Loucy (cell line): ENCODE measurements around the gene ERBIN.

ENCODE experiments used
- H2AFZ ChIP-seq: fragments of 200-600 bp; sonication (generic); 2 replicates; pipeline ENCODE4 v1.6.0; 2016; ENCODE audit warnings: antibody characterized with exemption, mild to moderate bottlenecking, low read length, moderate library complexity
- H3F3A ChIP-seq: fragments of 200-600 bp; 2 replicates; pipeline ENCODE4 v1.6.0; 2016; ENCODE audit warnings: antibody characterized with exemption, low read depth, mild to moderate bottlenecking
- H3K27me3 ChIP-seq: fragments of 200-600 bp; sonication (generic); 2 replicates; pipeline ENCODE4 v1.6.1; 2014; ENCODE audit warnings: low read length, mild to moderate bottlenecking; ENCODE audit not compliant: insufficient read depth, poor library complexity, severe bottlenecking
- H3K36me3 ChIP-seq: fragments of 200-600 bp; sonication (generic); 2 replicates; pipeline ENCODE4 v1.6.1; 2016; ENCODE audit warnings: low read length; ENCODE audit not compliant: insufficient read depth
- H3K4me1 ChIP-seq: fragments of 200-600 bp; sonication (generic); 2 replicates; pipeline ENCODE4 v1.5.1; 2014; ENCODE audit warnings: low read length, mild to moderate bottlenecking; ENCODE audit not compliant: insufficient read depth, poor library complexity, severe bottlenecking
- H3K4me2 ChIP-seq: fragments of 200-600 bp; sonication (generic); 2 replicates; pipeline ENCODE4 v1.6.0; 2014; ENCODE audit warnings: antibody characterized with exemption, low read length, low read depth, mild to moderate bottlenecking; ENCODE audit not compliant: poor library complexity, severe bottlenecking
- H3K4me3 ChIP-seq: fragments of 200-600 bp; sonication (generic); 2 replicates; pipeline ENCODE4 v1.5.1; 2014; ENCODE audit warnings: low read length, mild to moderate bottlenecking, mixed read lengths; ENCODE audit not compliant: poor library complexity, severe bottlenecking
- H3K79me2 ChIP-seq: fragments of 200-600 bp; sonication (generic); 2 replicates; pipeline ENCODE4 v1.6.1; 2014; ENCODE audit warnings: low read length; ENCODE audit not compliant: insufficient read depth
- H3K9ac ChIP-seq: fragments of 200-600 bp; sonication (generic); 2 replicates; pipeline ENCODE4 v1.6.0; 2014; ENCODE audit warnings: mild to moderate bottlenecking, low read depth, low read length, moderate library complexity; ENCODE audit not compliant: poor library complexity, severe bottlenecking
- H3K9me2 ChIP-seq: fragments of 200-600 bp; sonication (generic); replicated peaks from 2 replicates; pipeline ENCODE4 v1.6.1; 2016; ENCODE audit warnings: low read depth, low read length, mixed read lengths
- H3K9me3 ChIP-seq: fragments of 200-600 bp; sonication (generic); 2 replicates; pipeline ENCODE4 v1.6.1; 2014; ENCODE audit warnings: mild to moderate bottlenecking, antibody characterized with exemption, low read length, low read depth; ENCODE audit not compliant: insufficient read depth
- H4K20me1 ChIP-seq: fragments of 200-600 bp; sonication (generic); 2 replicates; pipeline ENCODE4 v1.6.0; 2014; ENCODE audit warnings: antibody characterized with exemption, low read length, mild to moderate bottlenecking; ENCODE audit not compliant: insufficient read depth, poor library complexity, severe bottlenecking
- EZH2phosphoT487 ChIP-seq: fragments of 200-600 bp; IDR thresholded peaks from 2 replicates; pipeline ENCODE4 v1.6.1; 2018; ENCODE audit warnings: antibody characterized with exemption, mild to moderate bottlenecking, moderate library complexity, borderline replicate concordance
- TF ChIP-seq, protein P1 (sequence below): fragments of 200-600 bp; sonication (generic); conservative IDR thresholded peaks from 2 replicates; pipeline ENCODE4 v1.5.1; 2014; ENCODE audit warnings: mild to moderate bottlenecking, antibody characterized with exemption, low read length

The ERBIN gene

DNA sequence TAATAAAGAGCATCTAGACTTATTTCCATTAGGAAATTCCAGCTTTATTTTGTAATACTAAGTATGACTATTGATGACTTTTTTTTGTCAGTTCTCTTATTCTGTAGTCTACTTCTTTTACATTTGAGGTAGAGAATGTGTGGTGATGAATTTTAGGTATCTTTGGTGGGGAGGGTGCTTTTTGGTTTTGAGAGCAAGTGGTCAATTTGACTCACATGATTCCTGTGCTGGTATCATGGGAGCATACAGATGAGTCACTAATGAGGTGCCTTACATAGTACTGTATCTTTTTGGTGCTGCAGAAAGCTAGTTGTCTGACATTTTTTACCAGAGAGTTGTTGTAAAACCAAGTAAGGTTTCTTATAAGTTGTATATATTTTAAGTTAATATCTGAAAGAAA, 35.3 kb downstream of the ERBIN start:
- Histone ChIP-seq H3K4me1 (no peaks in the 10 kb centered on the region), H2AFZ (no peak overlapping the region), H3K27me3 (no peaks in the 10 kb centered on the region), H3K4me2 (no peak overlapping the region), H4K20me1 (peaks cover 60% of the 10 kb centered on the region), H3K36me3 (peaks cover 8% of the 10 kb centered on the region), H3K9ac (no peak overlapping the region), H3K9me3 (no peaks in the 10 kb centered on the region), H3F3A (no peaks in the 10 kb centered on the region), H3K79me2 (peaks cover 90% of the 10 kb centered on the region), H3K4me3 (no peak overlapping the region), H3K9me2 (no peaks in the 10 kb centered on the region)
- TF ChIP-seq EZH2phosphoT487: no peak
- TF ChIP-seq, protein P1, sequence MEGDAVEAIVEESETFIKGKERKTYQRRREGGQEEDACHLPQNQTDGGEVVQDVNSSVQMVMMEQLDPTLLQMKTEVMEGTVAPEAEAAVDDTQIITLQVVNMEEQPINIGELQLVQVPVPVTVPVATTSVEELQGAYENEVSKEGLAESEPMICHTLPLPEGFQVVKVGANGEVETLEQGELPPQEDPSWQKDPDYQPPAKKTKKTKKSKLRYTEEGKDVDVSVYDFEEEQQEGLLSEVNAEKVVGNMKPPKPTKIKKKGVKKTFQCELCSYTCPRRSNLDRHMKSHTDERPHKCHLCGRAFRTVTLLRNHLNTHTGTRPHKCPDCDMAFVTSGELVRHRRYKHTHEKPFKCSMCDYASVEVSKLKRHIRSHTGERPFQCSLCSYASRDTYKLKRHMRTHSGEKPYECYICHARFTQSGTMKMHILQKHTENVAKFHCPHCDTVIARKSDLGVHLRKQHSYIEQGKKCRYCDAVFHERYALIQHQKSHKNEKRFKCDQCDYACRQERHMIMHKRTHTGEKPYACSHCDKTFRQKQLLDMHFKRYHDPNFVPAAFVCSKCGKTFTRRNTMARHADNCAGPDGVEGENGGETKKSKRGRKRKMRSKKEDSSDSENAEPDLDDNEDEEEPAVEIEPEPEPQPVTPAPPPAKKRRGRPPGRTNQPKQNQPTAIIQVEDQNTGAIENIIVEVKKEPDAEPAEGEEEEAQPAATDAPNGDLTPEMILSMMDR: no peak

DNA sequence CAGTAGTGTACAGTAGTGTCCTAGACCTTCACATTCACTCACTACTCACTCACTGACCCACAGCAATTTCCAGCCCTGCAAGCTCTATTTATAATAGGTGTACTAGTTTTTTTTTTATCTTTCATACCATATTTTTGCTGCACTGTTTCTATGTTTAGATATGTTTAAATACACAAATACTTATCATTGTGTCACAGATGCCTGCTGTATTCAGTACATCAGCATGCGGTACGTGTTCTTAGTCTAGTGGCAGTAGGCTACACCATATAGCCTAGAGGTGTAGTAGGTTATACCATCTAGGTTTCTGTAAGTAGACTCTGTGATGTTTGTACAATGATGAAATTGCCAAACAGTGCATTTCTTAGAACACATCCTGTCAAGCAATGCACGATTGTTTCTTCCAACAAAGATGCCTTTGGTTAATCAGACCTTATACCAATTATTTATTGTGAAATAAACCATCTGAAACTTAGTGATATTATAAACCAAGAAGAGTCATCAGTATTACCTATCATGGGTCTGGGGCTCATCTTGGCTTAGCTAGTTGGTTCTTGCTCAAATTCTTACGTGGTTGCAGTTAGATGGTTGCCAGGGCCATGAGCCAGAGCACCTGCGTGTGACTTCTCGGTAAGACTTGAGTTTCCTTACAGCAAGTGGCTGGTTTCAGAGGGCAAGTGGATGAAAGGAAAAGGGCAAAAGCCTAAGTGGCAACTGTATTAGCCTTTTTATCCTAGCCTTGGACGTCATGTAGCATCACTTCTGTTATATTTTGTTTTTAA, 41.1 kb downstream of the ERBIN start:
- H3K27me3 ChIP-seq: no peaks in the 10 kb centered on the region
- peaks cover 83% of the 10 kb centered on the region for H4K20me1 ChIP-seq
- no peaks in the 10 kb centered on the region for H3K9me3 ChIP-seq
- H2AFZ ChIP-seq: no peak overlapping the region
- peaks cover 8% of the 10 kb centered on the region for H3K36me3 ChIP-seq
- no peak overlapping the region for H3K9ac ChIP-seq
- H3K79me2 ChIP-seq: peaks cover 97% of the 10 kb centered on the region
- peaks cover 7% of the 10 kb centered on the region for H3K4me1 ChIP-seq
- no peaks in the 10 kb centered on the region for H3K9me2 ChIP-seq
- H3K4me3 ChIP-seq: no peak overlapping the region
- no peak for TF ChIP-seq EZH2phosphoT487
- TF ChIP-seq, protein P1: no peak
- H3K4me2 ChIP-seq: no peak overlapping the region
- no peaks in the 10 kb centered on the region for H3F3A ChIP-seq

DNA sequence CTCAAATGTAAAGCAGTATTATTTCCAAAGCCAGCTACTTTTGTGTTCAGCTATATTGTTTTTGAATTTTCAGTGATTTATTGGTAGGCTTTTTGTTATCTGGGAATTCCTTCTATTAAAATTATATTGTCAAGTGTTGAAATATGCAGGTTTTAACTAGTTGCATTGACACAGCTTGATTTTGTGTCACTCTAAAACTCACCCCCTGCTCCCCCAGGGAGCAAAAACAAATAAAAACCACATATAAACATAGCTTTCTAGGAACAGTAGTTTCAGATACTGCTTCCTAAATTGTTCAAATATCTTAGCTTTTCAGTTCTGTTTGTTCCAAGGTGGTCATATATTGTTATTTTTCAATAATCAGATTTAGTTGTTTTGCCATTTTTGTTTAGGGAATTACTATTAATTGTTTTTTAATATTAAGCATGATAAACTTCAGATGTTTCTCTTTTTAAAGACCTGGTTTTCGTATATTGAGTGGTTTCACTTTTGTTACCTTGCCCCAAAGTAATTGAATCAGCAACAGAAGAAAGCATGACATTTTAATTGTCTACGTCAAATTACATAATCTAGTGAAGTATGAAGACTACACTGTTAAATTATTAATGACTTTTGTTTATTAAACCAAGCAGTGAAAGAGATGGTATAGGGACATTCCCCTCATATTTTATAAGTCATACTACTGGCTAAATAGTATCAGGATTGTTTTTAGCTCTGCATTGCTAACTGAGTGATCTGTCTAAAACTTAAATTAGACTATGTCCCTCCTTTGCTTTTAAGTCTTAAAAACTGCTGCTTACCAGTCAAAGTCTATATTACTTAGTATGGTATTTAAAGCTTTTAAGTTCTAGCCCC, 43.4 kb downstream of the ERBIN start:
- no peak overlapping the region for H3K4me2 ChIP-seq
- no peaks in the 10 kb centered on the region for H3K9me2 ChIP-seq
- H3K9me3 ChIP-seq: no peaks in the 10 kb centered on the region
- no peak overlapping the region for H3K4me3 ChIP-seq
- H3K9ac ChIP-seq: no peak overlapping the region
- peaks cover 8% of the 10 kb centered on the region for H3K36me3 ChIP-seq
- peaks cover 11% of the 10 kb centered on the region for H3K4me1 ChIP-seq
- H3K79me2 ChIP-seq: peaks cover 96% of the 10 kb centered on the region
- no peaks in the 10 kb centered on the region for H3F3A ChIP-seq
- peaks cover 80% of the 10 kb centered on the region for H4K20me1 ChIP-seq
- no peak overlapping the region for H2AFZ ChIP-seq
- H3K27me3 ChIP-seq: no peaks in the 10 kb centered on the region
- no peak for TF ChIP-seq EZH2phosphoT487
- TF ChIP-seq, protein P1: no peak
